Esophagus squamous epithelium (tissue), 4 donors: Measurements from ENCODE around the gene SEMA4C.

Source experiments
- POLR2A ChIP-seq, 4 donors: fragments of 450-650 bp; IDR thresholded peaks; one replicate each; pipeline ENCODE4 v1.6.1; 2017; ENCODE audit warnings: antibody characterized with exemption in 4 of 4, mild to moderate bottlenecking in 4 of 4, moderate library complexity in 3 of 4
- TF ChIP-seq, protein P1 (sequence below), 6 experiments: fragments of 450-650 bp in 4 of 6; fragments of 200-600 bp in 2 of 6; sonication (generic) in 2 of 6; IDR thresholded peaks; one replicate each; pipeline ENCODE4 v1.5.1; 2016 to 2019; ENCODE audit warnings: antibody characterized with exemption in 6 of 6, mild to moderate bottlenecking in 4 of 6, moderate library complexity in 4 of 6

DNA sequence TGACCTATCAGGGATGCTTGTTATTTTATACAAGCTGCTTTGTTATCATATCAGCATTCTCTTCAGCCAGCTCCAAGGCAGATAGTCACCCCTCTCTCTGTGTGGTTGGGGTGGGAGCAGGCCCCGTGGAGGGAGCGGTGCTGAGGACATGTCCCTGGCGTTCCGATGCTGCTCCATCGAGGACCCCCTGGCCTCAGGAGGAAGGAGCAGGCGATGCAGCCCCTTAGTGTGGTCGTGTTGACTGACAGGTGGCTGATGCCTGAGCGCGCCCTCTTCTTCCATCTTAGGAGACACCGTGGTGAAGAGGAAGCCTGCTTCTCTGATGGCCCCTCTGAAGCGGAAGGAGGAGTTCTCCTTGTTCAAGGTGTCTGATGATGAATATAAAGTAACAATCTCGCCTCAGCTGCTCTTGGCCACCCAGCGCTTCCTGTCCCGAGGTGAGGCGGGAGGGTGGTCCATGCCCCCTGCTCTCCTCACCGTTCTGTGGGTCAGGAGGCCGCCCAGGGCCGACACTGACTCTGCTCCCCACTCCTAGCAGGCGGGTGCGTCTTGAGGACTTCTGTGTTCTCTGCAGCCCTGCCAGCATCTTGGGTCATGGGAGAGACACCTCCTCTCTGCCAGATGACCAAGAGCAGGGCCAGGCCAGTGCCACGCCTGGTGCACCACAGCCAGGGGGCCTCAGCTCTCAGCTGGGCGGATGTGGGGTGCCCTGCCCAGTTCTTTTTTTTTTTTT is 43.2 kb downstream of the SEMA4C start:
- TF ChIP-seq, protein P1, sequence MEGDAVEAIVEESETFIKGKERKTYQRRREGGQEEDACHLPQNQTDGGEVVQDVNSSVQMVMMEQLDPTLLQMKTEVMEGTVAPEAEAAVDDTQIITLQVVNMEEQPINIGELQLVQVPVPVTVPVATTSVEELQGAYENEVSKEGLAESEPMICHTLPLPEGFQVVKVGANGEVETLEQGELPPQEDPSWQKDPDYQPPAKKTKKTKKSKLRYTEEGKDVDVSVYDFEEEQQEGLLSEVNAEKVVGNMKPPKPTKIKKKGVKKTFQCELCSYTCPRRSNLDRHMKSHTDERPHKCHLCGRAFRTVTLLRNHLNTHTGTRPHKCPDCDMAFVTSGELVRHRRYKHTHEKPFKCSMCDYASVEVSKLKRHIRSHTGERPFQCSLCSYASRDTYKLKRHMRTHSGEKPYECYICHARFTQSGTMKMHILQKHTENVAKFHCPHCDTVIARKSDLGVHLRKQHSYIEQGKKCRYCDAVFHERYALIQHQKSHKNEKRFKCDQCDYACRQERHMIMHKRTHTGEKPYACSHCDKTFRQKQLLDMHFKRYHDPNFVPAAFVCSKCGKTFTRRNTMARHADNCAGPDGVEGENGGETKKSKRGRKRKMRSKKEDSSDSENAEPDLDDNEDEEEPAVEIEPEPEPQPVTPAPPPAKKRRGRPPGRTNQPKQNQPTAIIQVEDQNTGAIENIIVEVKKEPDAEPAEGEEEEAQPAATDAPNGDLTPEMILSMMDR (IDR thresholded peaks at IDR 0.05): no peak
- TF ChIP-seq POLR2A (IDR thresholded peaks at IDR 0.05): no peak
